Left colon (tissue), 2 donors: ENCODE results near the gene SLC2A13. TPM values are rescaled to one million over a fixed set of nuclear protein-coding genes. Genes with fewer than 3 reads are reported as not detected.
"Not testable (repeated sequence)": the region's sequence is repeated elsewhere in the genome, so short reads cannot be mapped to it uniquely, and the experiment has no call there.

ENCODE experiments used
- ATAC-seq: fragments of 200-7000 bp; cut with Tn5 transposase; one replicate; pipeline ENCODE4 v1.9.1; 2020; ENCODE audit warnings: mild to moderate bottlenecking, moderate library complexity
- DNase-seq, 2 donors: peaks; one replicate each; pipeline ENCODE4 v3.0.0-alpha.2; 2020
- intact Hi-C, 2 donors: fragments of 100-400 bp; cut with DNase I in 1 of 2; cut with micrococcal nuclease in 1 of 2; formaldehyde crosslinking; loops; one replicate each; pipeline versions ENCODE4 v1.11.2 to v1.14.0; 2022; cut with DNase I, micrococcal nuclease
- total RNA-seq, 2 donors: library from RNA; stranded (reverse); fragmentation: NEBNext Ultra II Directional; extraction: Animal tissue kit (Norgen Biotek cat#: 25700); gene quantifications; one replicate each; pipeline ENCODE4 v1.2.1, GENCODE V29; 2021
- donor health status: DM: no; HTN: no; CAD: no.
- donor health status: DM: yes; HTN: yes; CAD: no.

Gene SLC2A13
- total RNA-seq, 2 donors from 2014 or later, result 33.2 to 39.2 TPM

DNA sequence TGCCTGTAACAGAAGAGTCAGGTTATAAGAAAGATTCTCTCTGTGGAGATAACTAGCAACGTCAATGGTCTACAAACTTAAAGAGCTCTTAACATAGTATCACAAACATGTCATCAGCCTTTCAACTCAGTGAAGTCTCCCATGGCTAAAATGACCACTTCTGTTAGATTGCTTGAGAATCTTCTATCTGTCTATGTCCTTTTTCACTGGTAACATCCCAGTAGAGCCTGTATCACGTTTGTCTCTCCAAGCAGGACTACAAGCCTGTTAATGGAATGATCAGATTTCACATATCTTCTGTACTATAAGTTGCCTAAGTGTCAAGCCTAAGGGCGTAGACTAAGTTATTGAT lies 50.7 kb downstream of the SLC2A13 start:
- intact Hi-C loops, result no loop called here
- ATAC-seq, result no peak

DNA sequence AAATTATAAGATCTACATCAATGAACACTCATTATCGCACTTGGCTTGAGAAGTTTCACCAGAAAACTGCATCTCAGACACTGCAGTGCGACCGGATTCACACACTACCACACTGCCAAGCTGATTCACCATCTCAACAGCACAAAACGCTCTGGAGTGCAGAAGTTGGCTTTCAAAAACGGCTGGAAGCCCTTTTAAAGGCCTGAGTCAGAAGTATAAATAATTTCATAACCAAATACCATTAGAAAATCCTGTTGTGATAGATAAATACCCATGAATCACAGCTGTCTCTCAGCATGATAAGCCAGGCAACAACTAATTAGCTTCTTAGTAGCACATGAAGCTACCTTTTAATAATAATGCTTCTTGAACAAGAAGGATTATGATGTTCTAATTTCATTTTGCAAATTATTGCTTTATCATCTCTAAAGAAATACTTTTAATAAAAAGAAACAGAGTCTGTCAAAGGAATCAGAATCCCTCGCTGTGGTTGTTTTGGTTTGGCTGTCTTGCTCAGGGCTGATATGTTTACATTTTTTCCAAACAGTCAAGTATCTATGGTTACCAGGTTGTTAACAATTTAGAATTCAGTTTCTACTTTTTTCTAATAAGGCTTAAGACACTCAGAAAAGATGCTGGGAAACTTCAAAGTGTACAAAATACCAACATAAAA lies 51.2 kb downstream of the SLC2A13 start:
- intact Hi-C loops, result no loop called here
- DNase-seq, result no peak
- no peak for ATAC-seq

More for the DNA sequence above, 50.7 kb downstream of the SLC2A13 start:
- DNase-seq, result no peak

DNA sequence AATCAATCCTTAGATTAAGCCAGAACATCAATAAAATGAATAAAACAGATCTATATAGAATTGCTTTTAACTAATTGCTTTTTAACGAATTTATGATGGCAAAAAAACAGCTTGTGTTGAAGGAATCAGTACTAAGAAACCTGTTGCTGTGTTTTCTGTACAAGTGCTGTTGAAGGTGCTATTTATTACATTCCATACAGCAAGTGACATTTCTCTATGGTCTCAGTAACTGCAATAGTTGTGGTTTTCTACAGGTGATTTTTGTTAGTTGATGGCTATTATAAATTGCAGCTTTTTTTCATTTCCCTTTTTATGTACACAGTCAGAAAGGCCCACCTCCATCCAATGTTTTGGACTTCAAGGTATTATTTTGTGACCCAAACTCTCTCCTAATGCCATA lies 56.6 kb downstream of the SLC2A13 start:
- no peak for ATAC-seq
- intact Hi-C loops, result no loop called here

DNA sequence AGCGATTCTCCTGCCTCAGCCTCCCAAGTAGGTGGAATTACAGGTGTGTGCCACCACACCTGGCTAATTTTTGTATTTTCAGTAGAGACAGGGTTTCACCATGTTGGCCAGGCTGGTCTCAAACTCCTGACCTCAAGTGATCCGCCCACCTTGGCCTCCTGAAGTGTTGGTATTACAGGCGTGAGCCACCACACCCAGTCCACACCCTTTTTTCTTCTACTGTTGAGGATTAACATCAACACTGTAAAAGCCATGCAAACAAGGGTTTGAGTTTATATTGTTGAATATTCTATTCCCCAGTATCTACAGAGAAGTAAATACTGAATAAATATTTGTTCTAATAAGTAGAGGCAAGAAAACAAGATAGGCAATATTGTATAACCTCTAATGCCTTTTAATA lies 58.9 kb downstream of the SLC2A13 start:
- intact Hi-C loops, DNase-seq: not testable (repeated sequence)
- peak; percentile 67 for ATAC-seq

More for the DNA sequence above, 56.6 kb downstream of the SLC2A13 start:
- DNase-seq, result no peak

DNA sequence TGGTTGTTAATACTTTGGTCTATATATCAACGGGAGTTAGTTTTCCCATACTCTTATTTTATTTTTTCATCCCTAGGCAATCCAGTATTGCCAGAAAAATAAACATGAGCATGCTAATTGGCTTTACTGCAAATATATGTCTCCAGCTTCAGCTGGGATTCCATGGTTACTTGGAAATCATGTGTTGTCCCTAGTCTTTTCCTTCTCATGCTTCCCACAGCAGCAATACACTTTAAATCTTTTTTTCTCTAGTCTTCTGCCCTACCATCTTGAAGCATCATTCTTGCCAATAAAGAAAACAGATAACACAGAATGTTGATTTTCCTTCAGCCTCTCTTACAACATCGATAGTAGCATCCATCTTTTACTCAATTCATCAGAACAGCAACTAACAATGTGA lies 60.2 kb downstream of the SLC2A13 start:
- DNase-seq (no peak), ATAC-seq (no peak)
- intact Hi-C loops, result no loop called here

DNA sequence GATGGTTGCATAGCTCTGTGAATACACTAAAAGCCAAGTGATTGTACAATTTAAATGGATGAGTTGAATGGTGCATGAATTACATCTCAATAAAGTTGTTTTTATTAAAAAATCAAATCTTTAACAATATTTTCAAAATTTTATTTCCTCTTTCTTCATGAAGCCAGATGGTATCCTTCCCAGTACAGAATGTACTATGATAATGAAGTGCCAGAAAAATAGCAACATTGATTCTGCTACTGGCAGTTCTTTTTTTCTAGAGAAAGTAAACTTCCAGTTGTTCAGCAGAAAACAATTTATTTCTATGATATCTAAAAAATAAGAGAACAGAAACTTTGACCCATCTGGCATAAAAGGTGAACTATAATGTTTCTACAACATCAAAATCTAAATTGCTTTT lies 61.5 kb downstream of the SLC2A13 start:
- ATAC-seq (no peak), DNase-seq (no peak)
- intact Hi-C loops, result no loop called here

DNA sequence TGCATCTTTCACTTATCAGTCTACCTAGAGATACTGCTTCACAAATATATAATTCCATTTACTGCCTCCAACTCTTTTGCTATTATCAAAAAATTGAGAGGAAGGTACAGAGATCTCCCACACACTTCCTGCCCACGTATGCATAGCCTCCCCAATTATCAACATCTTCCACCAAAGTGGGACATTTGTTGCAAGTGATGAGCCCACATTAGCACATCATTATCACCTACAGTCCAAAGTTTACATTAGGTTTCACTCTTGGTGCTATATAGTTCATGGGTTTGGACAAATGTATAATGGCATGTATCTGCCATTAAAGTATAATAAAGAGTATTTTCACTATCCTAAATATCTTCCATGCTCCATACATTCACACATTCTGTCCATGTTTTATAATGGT lies 66.3 kb downstream of the SLC2A13 start:
- DNase-seq, result no peak
- intact Hi-C loops, result no loop called here

DNA sequence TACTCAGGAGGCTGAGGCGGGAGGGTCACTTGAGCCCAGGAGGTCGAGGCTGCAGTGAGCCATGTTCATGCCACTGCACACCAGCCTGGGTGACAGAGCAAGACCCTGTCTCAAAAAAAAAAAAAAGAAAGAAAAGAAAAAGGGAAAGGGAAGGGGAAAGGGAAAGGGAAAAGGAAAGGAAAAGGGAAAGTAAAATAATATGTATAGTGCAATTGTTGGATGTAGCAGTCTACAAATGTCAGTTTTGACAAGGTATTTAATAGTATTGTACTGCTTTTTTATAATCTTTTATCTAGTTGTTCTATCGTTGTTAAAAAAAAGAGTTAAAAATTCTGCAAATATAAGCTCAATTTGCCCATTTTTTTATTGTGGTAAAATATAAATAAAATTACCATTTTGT lies 67.3 kb downstream of the SLC2A13 start:
- intact Hi-C loops, result no loop called here

More for the DNA sequence above, 66.3 kb downstream of the SLC2A13 start:
- no peak for ATAC-seq

DNA sequence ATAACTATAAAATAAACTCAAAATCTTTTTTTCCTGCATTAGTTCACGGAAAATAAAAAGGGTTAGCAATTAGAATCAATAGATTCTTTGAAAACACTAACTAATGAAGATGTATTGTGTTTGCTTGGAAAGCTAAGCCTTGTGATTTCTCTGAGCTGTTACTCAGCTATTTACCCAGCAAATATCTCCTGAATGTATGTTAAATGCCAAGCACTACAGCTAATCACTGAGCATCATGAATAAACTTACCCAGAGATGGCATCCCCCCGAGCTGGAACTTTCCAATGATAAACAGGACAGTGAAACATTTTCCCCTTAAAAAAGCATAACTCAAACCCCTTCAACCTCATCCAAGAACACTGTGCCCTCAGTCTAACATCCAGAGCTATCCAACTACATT lies 71.2 kb downstream of the SLC2A13 start:
- DNase-seq, result no peak
- intact Hi-C loops, result no loop called here
- ATAC-seq, result no peak

More for the DNA sequence above, 67.3 kb downstream of the SLC2A13 start:
- ATAC-seq (no peak), DNase-seq (no peak)

DNA sequence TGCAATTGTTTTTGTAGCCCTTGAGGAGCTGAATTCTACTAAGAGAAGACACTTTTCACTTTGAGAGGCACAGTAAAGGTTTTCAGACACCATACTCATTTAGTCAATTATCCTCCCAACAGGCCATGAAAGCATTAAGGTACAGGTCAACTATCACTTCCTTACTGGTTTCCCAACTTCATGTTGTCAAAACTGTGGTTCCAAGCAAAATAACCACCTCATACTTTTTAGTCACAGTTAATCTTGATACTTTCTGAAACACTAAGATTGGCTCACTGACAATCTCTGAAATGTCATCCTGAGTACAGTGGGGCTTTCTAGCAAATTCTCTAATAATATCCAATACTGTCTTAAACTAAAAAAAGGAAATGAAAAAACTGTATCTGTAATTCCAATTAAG lies 71.7 kb downstream of the SLC2A13 start:
- ATAC-seq (no peak), DNase-seq (no peak)
- intact Hi-C loops, result no loop called here

DNA sequence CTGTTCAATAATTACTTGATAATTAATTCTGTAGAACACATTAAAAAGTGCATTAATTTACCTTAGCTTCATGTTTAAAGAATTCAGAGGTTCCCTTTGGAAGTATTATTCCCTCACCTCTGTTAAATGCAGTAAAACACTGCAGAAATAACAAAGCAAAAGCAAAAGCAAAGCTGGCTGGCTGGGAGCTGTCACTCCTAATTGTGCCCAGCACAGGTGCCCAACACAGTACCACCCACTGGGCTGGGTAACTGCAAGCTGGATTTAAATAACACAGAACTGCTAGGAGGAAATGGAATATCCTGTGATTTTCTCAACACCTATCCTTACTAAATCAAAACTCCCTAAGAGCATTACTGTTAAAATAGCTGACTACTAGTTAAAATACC lies 72.6 kb downstream of the SLC2A13 start:
- peak; percentile 50 to 80 for DNase-seq
- ATAC-seq, result peak; percentile 96
- intact Hi-C loops, result no loop called here

DNA sequence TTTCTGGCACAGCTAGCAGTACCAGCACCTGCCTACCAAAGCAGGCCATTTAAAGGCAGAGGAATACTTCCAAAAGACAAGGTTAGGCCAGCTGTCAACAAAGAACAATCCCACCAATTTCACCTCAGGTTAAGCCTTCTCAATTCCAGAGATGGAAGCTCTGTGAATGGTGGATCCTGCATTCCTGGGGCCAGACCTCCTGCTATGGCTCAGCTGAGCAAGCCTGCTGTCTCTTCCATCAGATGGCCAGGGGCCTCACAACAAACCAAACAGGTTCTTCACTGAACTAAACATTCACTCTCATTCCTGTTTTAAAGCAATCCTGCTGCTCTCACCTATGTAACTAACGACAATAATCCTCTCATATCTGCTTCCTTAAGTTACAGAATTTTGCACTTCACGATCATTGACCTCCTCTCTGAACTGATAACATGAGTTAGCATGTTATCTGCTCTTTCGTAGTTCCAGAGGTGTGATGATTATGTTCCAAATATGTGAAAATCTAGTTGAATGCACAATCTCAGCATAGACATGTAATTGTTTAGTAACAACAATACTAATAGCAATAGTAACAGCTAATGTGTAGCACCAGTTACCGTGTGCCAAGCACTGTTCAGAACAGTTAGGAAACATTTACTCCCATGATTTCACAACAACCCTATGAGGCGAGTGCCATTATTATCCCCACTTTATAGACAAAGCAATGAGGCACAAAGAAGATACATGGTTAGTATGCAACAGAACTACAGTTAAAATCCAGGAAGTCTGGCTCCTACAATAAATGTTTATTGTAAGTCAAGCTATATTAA lies 73.2 kb downstream of the SLC2A13 start:
- intact Hi-C loops, result no loop called here
- DNase-seq, result no peak
- ATAC-seq, result peak; percentile 66

DNA sequence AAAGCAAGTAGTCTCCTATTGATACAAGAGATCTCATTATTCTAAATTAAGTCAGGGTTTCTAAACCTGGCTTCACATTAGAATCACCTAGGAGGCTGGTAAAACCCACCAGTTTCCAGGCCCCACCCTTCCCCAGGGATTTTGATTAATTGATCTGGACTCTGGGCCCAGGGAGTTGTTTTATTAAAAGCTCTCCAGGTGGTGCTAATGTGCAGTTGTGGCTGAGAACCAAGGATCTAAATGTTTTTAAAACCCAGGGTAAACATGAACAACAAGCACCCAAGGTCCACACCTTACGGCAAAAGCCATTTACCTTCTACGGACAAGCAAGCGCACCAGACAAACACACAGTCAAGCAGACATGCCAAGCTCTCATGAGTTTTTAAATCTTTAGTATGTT lies 73.9 kb downstream of the SLC2A13 start:
- intact Hi-C loops, result no loop called here
- DNase-seq (no peak), ATAC-seq (peak; percentile 37)

DNA sequence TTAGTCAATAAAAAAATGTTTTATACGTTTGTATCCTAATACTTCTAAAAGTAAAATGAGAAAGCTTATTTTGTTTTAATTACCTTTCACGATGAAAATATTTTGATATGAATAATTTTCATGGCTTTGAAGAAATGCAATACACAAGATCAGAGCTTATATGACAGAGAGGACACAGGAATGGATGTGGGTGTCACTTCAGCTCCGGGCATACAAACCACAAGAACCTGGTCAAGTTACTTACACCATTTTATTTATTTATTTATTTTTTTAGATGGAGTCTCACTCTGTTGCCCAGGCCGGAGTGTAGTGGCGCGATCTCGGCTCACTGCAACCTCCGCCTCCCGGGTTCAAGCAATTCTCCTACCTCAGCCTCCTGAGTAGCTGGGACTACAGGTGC lies 74.9 kb downstream of the SLC2A13 start:
- ATAC-seq, intact Hi-C loops, DNase-seq: not testable (repeated sequence)

DNA sequence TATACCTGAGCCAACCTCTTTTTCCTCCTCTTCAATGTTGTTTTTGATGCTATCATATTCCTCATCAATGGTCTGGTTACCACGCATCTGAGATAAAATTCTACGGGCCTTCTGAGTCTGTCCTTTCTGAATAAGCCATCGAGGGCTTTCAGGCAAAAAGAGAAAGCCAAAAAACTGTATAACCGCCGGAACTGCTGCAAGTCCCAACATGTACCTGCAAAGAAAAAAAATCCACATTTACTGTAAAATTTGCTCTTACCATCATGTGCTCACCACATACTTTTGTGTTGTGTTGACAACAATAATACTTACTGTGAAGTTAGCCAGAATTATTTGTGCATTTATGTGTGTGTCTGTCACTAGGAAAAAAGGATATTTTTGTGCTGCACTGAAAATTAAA lies 77.6 kb downstream of the SLC2A13 start:
- intact Hi-C loops, result no loop called here
- ATAC-seq (no peak), DNase-seq (no peak)

DNA sequence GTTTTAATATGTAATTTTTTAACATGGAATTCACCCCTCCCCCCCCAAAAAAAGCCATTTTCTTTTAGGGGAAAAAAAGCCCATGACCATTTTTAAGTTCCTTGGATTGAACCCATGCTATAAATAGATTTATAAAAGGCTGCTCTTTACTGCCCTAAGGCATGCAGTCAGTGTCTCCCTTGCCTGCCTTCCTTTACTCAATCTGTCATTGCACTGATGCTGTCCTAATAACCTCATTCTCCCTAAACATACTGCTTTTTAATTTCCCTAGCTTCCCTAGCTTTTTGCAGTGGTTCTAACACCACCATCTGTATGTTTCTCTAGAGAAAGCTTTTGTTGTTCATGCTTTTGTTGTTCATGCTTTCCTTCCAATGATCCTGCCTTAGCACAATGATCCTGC lies 83.0 kb downstream of the SLC2A13 start:
- intact Hi-C loops, result no loop called here
- no peak for ATAC-seq

DNA sequence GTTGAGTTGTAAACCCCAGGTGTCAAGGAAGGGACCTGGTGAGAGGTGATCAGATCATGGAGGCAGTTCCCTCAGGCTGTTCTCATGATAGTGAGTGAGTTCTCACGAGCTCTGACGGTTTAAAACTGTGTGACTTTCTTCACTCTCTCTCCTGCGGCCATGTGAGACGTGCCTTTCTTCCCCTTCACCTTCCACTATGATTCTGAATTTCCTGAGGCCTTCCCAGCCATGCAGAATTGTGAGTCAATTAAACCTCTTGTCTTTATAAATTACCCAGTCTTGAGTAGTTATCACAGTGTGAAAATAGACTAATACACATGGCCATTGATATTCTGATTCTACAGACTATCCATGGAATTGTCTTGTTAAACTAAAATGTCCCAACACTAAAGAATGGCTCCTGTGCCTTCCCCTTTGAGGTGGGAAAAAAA lies 85.6 kb downstream of the SLC2A13 start:
- intact Hi-C loops, result no loop called here
- DNase-seq (no peak), ATAC-seq (no peak)

More for the DNA sequence above, 83.0 kb downstream of the SLC2A13 start:
- no peak for DNase-seq

DNA sequence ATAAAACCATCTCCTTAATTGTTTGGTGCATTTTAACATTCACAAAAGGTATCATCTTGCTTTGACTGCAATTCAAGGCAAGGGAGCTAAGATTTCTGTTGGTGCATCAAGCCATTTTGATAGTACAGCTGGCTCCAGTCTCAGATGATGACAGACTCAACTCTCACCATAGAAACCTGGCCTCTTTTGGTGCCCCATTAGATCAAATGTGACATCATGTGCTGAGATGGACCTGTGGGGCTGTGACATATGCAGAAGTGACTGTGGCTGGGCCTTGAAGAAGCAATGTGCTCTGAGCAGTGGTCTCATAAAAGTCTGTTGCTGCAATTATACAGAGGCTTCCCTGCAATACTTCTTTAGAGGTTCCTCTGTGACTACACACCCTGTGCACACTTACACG lies 88.4 kb downstream of the SLC2A13 start:
- ATAC-seq, result peak; percentile 17
- intact Hi-C loops, result loop anchor here in 1 of 2 donors (10.0 kb wide), 1 partner anchor 87 kb away; the partner anchor contains the start of gene SLC2A13

DNA sequence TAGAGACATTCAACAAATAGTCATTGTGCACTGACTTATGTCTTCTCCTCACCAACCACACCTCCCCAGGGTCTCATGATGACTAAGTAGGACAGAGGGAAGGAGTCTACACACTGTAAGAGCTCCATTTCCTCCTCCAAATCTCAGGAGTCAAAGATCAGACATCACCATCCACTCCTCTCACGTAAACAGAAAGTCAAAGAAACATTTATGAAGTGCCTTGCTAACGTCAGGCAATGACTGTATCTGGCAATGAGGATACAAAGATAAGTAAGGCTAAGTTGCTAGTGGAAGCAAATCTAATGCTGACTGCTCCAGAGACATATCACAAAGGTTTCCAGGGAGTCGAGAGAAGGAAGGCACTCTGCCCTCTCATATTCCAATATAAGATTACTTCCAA lies 88.9 kb downstream of the SLC2A13 start:
- DNase-seq, result peak in 1 of 2 donors; percentile 44
- ATAC-seq, result peak; percentile 85
- intact Hi-C loops, result loop anchor here in 1 of 2 donors (10.0 kb wide), 1 partner anchor 88 kb away; the partner anchor contains the start of gene SLC2A13

More for the DNA sequence above, 88.4 kb downstream of the SLC2A13 start:
- no peak for DNase-seq

DNA sequence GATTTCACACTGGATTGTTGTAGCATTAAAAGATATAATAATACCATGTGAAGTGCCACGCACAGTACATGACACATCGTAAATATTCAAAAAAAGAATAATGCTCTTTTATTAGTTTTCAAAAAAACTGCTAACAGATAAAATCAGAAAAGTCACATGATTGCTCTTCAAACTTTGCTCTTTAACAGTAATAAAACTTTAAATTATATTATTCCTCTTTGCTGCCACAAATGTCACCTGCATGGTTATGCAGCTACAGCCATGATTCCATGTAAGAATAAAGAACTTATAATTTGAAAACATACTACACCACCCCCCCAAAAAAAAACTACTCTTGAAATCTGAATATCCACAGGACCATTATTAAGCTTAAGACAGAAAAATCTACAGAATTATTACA lies 90.0 kb downstream of the SLC2A13 start:
- ATAC-seq (no peak), DNase-seq (no peak)
- intact Hi-C loops, result loop anchor here in 1 of 2 donors (10.0 kb wide), 1 partner anchor 89 kb away; the partner anchor contains the start of gene SLC2A13
